A204.1 (cell line): ENCODE data around the gene CHPF.

Source experiments
- FAIRE-seq: peaks from 2 replicates; lab custom pipeline; 2012; peaks lifted over from hg19 to GRCh38; lab: Jason Lieb, UNC

CHPF gene

GRCh38 chr2:219543596-219544358 is at the start of gene CHPF, which contains the start of gene TMEM198:
CHPF (minus strand) TSS chr2:219543809; CDS start chr2:219543538, 271 bp downstream.
TMEM198 (plus strand) TSS chr2:219544028; CDS start chr2:219544728, 700 bp downstream.
- peak; percentile 96 for FAIRE-seq

- FAIRE-seq, result no peak
Observed at GRCh38 chr2:219593154-219593553, 49.5 kb upstream of the CHPF start.

GRCh38 chr2:219592736-219593135 is 49.1 kb upstream of the CHPF start:
- FAIRE-seq, result no peak

- FAIRE-seq, result no peak
Observed at GRCh38 chr2:219591091-219591490, 47.5 kb upstream of the CHPF start.

- no peak for FAIRE-seq
Observed at GRCh38 chr2:219581346-219581745, 37.7 kb upstream of the CHPF start.

- no peak for FAIRE-seq
Observed at GRCh38 chr2:219578811-219579613, 35.4 kb upstream of the CHPF start.

- no peak for FAIRE-seq
Observed at GRCh38 chr2:219576505-219577388, 33.1 kb upstream of the CHPF start.

- no peak for FAIRE-seq
Observed at GRCh38 chr2:219575566-219576504, 32.2 kb upstream of the CHPF start.

- no peak for FAIRE-seq
Observed at GRCh38 chr2:219574484-219575311, 31.1 kb upstream of the CHPF start.

- FAIRE-seq, result no peak
Observed at GRCh38 chr2:219573166-219573565, 29.6 kb upstream of the CHPF start.

GRCh38 chr2:219572237-219573001 is 28.8 kb upstream of the CHPF start, which contains the start of gene INHA:
INHA (plus strand) TSS chr2:219572310; CDS start chr2:219572375, 65 bp downstream.
- FAIRE-seq, result no peak

GRCh38 chr2:219571311-219572236 is 28.0 kb upstream of the CHPF start, which contains the start of gene OBSL1:
OBSL1 (minus strand) TSS chr2:219571539; CDS start chr2:219571232, 307 bp downstream.
- no peak for FAIRE-seq

GRCh38 chr2:219570924-219571310 is 27.3 kb upstream of the CHPF start:
- no peak for FAIRE-seq

- no peak for FAIRE-seq
Observed at GRCh38 chr2:219570194-219570923, 26.8 kb upstream of the CHPF start.

- no peak for FAIRE-seq
Observed at GRCh38 chr2:219569635-219570034, 26.0 kb upstream of the CHPF start.

GRCh38 chr2:219569041-219569440 is 25.4 kb upstream of the CHPF start:
- no peak for FAIRE-seq

- no peak for FAIRE-seq
Observed at GRCh38 chr2:219567791-219568361, 24.3 kb upstream of the CHPF start.
